SK-N-SH treated with all-trans-retinoic acid at 6 μM for 48 hours (cell line): ENCODE results near the gene TIPIN.

Source experiments
- ATAC-seq: fragments of 200-7000 bp; cut with Tn5 transposase; 3 replicates; pipeline ENCODE4 v1.9.1; 2020; ENCODE audit warnings: mild to moderate bottlenecking, moderate library complexity
- ARNTL ChIP-seq: fragments of 450-650 bp; formaldehyde crosslinking; IDR thresholded peaks from 2 replicates; pipeline ENCODE4 v1.5.0; 2020; ENCODE audit warnings: low read depth, mild to moderate bottlenecking, moderate library complexity, borderline replicate concordance
- BACH2 ChIP-seq: fragments of 250-450 bp; sonication (Bioruptor Pico); IDR thresholded peaks from 2 replicates; pipeline ENCODE4 v1.9.0; 2021; ENCODE audit warnings: mild to moderate bottlenecking, borderline replicate concordance
- CSDC2 ChIP-seq: fragments of 250-450 bp; sonication (Bioruptor Pico); IDR thresholded peaks from 2 replicates; pipeline ENCODE4 v1.5.0; 2020; ENCODE audit warnings: mild to moderate bottlenecking, moderate library complexity
- ESRRG ChIP-seq: fragments of 250-450 bp; sonication (Bioruptor Pico); IDR thresholded peaks from 2 replicates; pipeline ENCODE4 v1.6.1; 2021; ENCODE audit warnings: mild to moderate bottlenecking
- GLIS3 ChIP-seq: fragments of 250-450 bp; sonication (Bioruptor Pico); IDR thresholded peaks from 2 replicates; pipeline ENCODE4 v1.5.0; 2020; ENCODE audit warnings: mild to moderate bottlenecking, moderate library complexity
- ISL1 ChIP-seq: fragments of 250-450 bp; sonication (Bioruptor Pico); IDR thresholded peaks from 2 replicates; pipeline ENCODE4 v2.1.2; 2022; ENCODE audit warnings: mild to moderate bottlenecking, moderate library complexity
- OSR1 ChIP-seq: fragments of 250-450 bp; sonication (Bioruptor Pico); IDR thresholded peaks from 2 replicates; pipeline ENCODE4 v1.8.0; 2022; ENCODE audit warnings: moderate library complexity, mild to moderate bottlenecking, inconsistent platforms
- PPARA ChIP-seq: fragments of 250-450 bp; sonication (Bioruptor Pico); IDR thresholded peaks from 2 replicates; pipeline ENCODE4 v1.5.0; 2020; ENCODE audit warnings: mild to moderate bottlenecking, borderline replicate concordance
- RARB ChIP-seq: fragments of 250-450 bp; sonication (Bioruptor Pico); IDR thresholded peaks from 2 replicates; pipeline ENCODE4 v1.8.0; 2021; ENCODE audit warnings: mild to moderate bottlenecking, moderate library complexity
- SNAI2 ChIP-seq: fragments of 250-450 bp; sonication (Bioruptor Pico); IDR thresholded peaks from 2 replicates; pipeline ENCODE4 v1.5.0; 2020; ENCODE audit warnings: mild to moderate bottlenecking, moderate library complexity
- TCF4 ChIP-seq: fragments of 250-450 bp; sonication (Bioruptor Pico); IDR thresholded peaks from 2 replicates; pipeline ENCODE4 v1.8.0; 2021; ENCODE audit warnings: mild to moderate bottlenecking, moderate library complexity, borderline replicate concordance
- TOX ChIP-seq: fragments of 250-450 bp; sonication (Bioruptor Pico); IDR thresholded peaks from 2 replicates; pipeline ENCODE4 v1.8.0; 2021; ENCODE audit warnings: mild to moderate bottlenecking, moderate library complexity, borderline replicate concordance
- ZC3H10 ChIP-seq: fragments of 250-450 bp; sonication (Bioruptor Pico); IDR thresholded peaks from 2 replicates; pipeline ENCODE4 v1.5.1; 2021; ENCODE audit warnings: mild to moderate bottlenecking, moderate library complexity
- ZFP3 ChIP-seq: fragments of 250-450 bp; sonication (Bioruptor Pico); IDR thresholded peaks from 2 replicates; pipeline ENCODE4 v1.5.0; 2020; ENCODE audit warnings: mild to moderate bottlenecking, moderate library complexity
- ZFP30 ChIP-seq: fragments of 450-650 bp; formaldehyde crosslinking; IDR thresholded peaks from 2 replicates; pipeline ENCODE4 v1.5.0; 2022; ENCODE audit warnings: mild to moderate bottlenecking, moderate library complexity
- ZNF565 ChIP-seq: fragments of 450-650 bp; formaldehyde crosslinking; conservative IDR thresholded peaks from 2 replicates; pipeline ENCODE4 v1.5.0; 2020; ENCODE audit warnings: low read depth, mild to moderate bottlenecking, moderate library complexity
- ZNF8 ChIP-seq: fragments of 450-650 bp; formaldehyde crosslinking; IDR thresholded peaks from 2 replicates; pipeline ENCODE4 v1.5.0; 2020; ENCODE audit warnings: mild to moderate bottlenecking, moderate library complexity
- TF ChIP-seq, protein P1 (sequence below): fragments of 250-450 bp; sonication (Bioruptor Pico); IDR thresholded peaks from 2 replicates; pipeline ENCODE4 v1.5.1; 2020; ENCODE audit warnings: low read depth, mild to moderate bottlenecking, moderate library complexity
- TF ChIP-seq, protein P2 (sequence below): fragments of 250-450 bp; sonication (Bioruptor Pico); IDR thresholded peaks from 2 replicates; pipeline ENCODE4 v1.5.0; 2020; ENCODE audit warnings: mild to moderate bottlenecking, moderate library complexity
- TF ChIP-seq, protein P3 (sequence below): fragments of 250-450 bp; sonication (Bioruptor Pico); IDR thresholded peaks from 2 replicates; pipeline ENCODE4 v1.8.0; 2021; ENCODE audit warnings: low read depth, mild to moderate bottlenecking, moderate library complexity, borderline replicate concordance
- TF ChIP-seq, protein P4 (sequence below): fragments of 250-450 bp; sonication (Bioruptor Pico); IDR thresholded peaks from 2 replicates; pipeline ENCODE4 v1.5.1; 2021; ENCODE audit warnings: mild to moderate bottlenecking, moderate library complexity
- TF ChIP-seq, protein P5 (sequence below): fragments of 250-450 bp; sonication (Bioruptor Pico); IDR thresholded peaks from 2 replicates; pipeline ENCODE4 v1.8.0; 2020; ENCODE audit warnings: mild to moderate bottlenecking, moderate library complexity, borderline replicate concordance

TIPIN gene

DNA sequence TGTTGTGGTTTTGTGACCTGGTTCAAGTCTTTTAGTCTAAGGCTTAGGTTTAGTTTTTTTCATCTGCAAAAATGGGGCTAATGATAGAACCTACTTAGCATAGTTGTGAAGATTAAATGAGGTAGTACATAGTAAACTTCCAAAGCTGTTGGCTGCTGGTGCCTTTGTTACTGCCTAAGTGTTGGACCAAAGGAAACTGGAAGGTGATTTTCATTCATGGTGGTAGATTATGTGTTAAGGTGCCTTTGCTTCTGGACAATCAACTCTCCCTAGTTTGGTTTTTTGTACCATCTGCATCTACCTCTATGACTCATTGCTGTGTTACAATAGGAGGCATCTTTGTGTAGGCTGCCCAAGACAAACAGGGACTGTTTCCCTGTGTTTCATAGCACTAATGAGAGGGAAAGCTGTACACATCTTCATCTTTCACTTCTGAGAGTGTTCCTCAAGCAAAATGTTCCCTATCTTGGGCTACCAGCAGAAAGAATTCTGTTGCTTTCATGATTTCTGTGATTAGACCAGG, 33.4 kb upstream of the TIPIN start:
- ATAC-seq, result no peak
- TF ChIP-seq, protein P1, sequence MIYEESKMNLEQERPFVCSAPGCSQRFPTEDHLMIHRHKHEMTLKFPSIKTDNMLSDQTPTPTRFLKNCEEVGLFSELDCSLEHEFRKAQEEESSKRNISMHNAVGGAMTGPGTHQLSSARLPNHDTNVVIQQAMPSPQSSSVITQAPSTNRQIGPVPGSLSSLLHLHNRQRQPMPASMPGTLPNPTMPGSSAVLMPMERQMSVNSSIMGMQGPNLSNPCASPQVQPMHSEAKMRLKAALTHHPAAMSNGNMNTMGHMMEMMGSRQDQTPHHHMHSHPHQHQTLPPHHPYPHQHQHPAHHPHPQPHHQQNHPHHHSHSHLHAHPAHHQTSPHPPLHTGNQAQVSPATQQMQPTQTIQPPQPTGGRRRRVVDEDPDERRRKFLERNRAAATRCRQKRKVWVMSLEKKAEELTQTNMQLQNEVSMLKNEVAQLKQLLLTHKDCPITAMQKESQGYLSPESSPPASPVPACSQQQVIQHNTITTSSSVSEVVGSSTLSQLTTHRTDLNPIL (CRISPR knock-in tag), result no peak
- TF ChIP-seq ZC3H10 (CRISPR knock-in tag) (no peak), SNAI2 (no peak), TCF4 (CRISPR knock-in tag) (no peak), CSDC2 (CRISPR knock-in tag) (no peak), ZFP30 (CRISPR knock-in tag) (no peak), ZNF8 (CRISPR knock-in tag) (no peak), RARB (no peak), ARNTL (no peak), TOX (no peak), ESRRG (CRISPR knock-in tag) (no peak), PPARA (CRISPR knock-in tag) (no peak), ISL1 (no peak), ZNF565 (CRISPR knock-in tag) (no peak), GLIS3 (no peak), BACH2 (CRISPR knock-in tag) (no peak)
- TF ChIP-seq, protein P2, sequence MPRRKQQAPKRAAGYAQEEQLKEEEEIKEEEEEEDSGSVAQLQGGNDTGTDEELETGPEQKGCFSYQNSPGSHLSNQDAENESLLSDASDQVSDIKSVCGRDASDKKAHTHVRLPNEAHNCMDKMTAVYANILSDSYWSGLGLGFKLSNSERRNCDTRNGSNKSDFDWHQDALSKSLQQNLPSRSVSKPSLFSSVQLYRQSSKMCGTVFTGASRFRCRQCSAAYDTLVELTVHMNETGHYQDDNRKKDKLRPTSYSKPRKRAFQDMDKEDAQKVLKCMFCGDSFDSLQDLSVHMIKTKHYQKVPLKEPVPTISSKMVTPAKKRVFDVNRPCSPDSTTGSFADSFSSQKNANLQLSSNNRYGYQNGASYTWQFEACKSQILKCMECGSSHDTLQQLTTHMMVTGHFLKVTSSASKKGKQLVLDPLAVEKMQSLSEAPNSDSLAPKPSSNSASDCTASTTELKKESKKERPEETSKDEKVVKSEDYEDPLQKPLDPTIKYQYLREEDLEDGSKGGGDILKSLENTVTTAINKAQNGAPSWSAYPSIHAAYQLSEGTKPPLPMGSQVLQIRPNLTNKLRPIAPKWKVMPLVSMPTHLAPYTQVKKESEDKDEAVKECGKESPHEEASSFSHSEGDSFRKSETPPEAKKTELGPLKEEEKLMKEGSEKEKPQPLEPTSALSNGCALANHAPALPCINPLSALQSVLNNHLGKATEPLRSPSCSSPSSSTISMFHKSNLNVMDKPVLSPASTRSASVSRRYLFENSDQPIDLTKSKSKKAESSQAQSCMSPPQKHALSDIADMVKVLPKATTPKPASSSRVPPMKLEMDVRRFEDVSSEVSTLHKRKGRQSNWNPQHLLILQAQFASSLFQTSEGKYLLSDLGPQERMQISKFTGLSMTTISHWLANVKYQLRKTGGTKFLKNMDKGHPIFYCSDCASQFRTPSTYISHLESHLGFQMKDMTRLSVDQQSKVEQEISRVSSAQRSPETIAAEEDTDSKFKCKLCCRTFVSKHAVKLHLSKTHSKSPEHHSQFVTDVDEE (CRISPR knock-in tag), result no peak
- TF ChIP-seq, protein P3, sequence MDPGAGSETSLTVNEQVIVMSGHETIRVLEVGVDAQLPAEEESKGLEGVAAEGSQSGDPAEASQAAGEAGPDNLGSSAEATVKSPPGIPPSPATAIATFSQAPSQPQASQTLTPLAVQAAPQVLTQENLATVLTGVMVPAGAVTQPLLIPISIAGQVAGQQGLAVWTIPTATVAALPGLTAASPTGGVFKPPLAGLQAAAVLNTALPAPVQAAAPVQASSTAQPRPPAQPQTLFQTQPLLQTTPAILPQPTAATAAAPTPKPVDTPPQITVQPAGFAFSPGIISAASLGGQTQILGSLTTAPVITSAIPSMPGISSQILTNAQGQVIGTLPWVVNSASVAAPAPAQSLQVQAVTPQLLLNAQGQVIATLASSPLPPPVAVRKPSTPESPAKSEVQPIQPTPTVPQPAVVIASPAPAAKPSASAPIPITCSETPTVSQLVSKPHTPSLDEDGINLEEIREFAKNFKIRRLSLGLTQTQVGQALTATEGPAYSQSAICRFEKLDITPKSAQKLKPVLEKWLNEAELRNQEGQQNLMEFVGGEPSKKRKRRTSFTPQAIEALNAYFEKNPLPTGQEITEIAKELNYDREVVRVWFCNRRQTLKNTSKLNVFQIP (CRISPR knock-in tag), result no peak
- TF ChIP-seq, protein P4, sequence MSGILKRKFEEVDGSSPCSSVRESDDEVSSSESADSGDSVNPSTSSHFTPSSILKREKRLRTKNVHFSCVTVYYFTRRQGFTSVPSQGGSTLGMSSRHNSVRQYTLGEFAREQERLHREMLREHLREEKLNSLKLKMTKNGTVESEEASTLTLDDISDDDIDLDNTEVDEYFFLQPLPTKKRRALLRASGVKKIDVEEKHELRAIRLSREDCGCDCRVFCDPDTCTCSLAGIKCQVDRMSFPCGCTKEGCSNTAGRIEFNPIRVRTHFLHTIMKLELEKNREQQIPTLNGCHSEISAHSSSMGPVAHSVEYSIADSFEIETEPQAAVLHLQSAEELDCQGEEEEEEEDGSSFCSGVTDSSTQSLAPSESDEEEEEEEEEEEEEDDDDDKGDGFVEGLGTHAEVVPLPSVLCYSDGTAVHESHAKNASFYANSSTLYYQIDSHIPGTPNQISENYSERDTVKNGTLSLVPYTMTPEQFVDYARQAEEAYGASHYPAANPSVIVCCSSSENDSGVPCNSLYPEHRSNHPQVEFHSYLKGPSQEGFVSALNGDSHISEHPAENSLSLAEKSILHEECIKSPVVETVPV (CRISPR knock-in tag), result no peak
- TF ChIP-seq, protein P5, sequence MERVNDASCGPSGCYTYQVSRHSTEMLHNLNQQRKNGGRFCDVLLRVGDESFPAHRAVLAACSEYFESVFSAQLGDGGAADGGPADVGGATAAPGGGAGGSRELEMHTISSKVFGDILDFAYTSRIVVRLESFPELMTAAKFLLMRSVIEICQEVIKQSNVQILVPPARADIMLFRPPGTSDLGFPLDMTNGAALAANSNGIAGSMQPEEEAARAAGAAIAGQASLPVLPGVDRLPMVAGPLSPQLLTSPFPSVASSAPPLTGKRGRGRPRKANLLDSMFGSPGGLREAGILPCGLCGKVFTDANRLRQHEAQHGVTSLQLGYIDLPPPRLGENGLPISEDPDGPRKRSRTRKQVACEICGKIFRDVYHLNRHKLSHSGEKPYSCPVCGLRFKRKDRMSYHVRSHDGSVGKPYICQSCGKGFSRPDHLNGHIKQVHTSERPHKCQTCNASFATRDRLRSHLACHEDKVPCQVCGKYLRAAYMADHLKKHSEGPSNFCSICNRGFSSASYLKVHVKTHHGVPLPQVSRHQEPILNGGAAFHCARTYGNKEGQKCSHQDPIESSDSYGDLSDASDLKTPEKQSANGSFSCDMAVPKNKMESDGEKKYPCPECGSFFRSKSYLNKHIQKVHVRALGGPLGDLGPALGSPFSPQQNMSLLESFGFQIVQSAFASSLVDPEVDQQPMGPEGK, result no peak

DNA sequence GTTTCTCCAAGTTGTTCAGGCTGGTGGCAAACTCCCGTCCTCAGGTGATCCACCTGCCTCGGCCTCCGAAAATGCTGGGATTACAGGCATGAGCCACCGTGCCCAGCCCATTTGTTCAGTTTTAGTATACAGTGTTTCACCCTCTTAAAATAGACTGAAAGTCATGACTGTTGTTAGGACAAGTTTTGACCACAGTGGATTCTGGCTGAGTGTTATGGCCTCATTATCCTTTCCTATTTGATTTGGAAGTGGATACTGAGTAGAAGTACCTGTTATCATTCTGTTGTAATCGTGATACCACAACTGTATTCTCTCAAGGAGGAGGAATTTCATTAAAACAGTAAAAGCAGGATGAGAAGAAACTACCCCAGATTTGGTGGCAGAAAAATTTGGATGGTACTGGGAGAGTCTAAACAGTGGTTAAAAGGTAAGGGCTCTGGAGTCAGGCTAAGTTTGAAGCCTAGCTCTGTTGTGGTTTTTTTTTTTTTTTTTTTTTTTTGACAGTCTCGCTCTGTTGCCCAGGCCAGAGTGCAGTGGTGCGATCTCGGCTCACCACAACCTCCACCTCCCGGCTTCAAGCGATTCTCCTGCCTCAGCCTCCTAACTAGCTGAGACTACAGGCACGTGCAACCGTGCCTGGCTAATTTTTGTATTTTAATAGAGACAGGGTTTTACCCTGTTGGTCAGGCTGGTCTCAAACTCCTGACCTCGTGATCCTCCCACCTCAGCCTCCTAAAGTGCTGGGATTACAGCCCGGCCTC, 32.8 kb upstream of the TIPIN start:
- no peak for TF ChIP-seq PPARA (CRISPR knock-in tag)
- no peak for TF ChIP-seq ZNF565 (CRISPR knock-in tag)
- TF ChIP-seq ZFP30 (CRISPR knock-in tag), result no peak
- TF ChIP-seq ZC3H10 (CRISPR knock-in tag), result no peak
- no peak for TF ChIP-seq CSDC2 (CRISPR knock-in tag)
- TF ChIP-seq ZFP3 (CRISPR knock-in tag), result no peak
- ATAC-seq, result no peak

DNA sequence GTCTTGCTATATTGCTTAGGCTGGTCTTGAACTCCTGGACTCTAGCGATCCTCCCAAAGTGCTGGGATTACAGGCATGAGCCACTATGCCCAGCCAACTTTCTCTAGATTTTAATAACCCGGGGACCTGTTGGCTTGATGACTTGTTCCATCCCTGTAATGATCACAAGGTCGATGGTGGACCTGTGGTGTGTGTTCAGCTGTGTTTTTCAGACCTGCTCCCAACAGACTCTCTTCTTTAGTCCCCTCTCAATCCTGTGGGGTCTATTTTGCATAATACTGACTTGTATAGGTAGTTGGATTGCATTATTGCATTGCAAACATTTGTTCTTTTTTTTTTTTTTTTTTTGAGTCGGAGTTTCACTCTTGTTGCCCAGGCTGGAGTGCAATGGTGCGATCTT, 32.1 kb upstream of the TIPIN start:
- no peak for TF ChIP-seq OSR1 (CRISPR knock-in tag)
- ATAC-seq, result no peak
